ENCODE data around the gene TMIE. TPM values are rescaled to one million over a fixed set of nuclear protein-coding genes. Genes with fewer than 3 reads are reported as not detected.

Gene TMIE
- total RNA-seq, 1 experiment from 2014 or later = 1.1 TPM

GRCh38 chr3:46671541-46672348 lies 29.4 kb upstream of the TMIE start:
- intact Hi-C loops (cut with micrococcal nuclease; ENCODE audit: unreplicated experiment) (no loop called here), in situ Hi-C loops (cut with HindIII; ENCODE audit: low pct_unique_long_range_greater_than_20kb, low sequenced_read_pairs) (no loop called here)
- Histone ChIP-seq H3K27ac (ENCODE audit: low read length) (no peak overlapping the region), H3K9me3 (ENCODE audit: control insufficient read depth, insufficient read depth, low read depth, low read length) (no peaks in the 10 kb centered on the region), H3K36me3 (ENCODE audit: control insufficient read depth, insufficient read depth, low read length) (no peaks in the 10 kb centered on the region), H3K4me3 (ENCODE audit: low read depth in 2 of 2, low read length in 2 of 2) (no peak overlapping the region), H3K27me3 (ENCODE audit: control insufficient read depth, insufficient read depth, low read length) (no peaks in the 10 kb centered on the region), H3K4me1 (ENCODE audit: control insufficient read depth, insufficient read depth, low read length) (no peaks in the 10 kb centered on the region)
- BruUV-seq (replicated peaks) = no TSS peak
- no peak for TF ChIP-seq POLR2AphosphoS5 (IDR thresholded peaks at IDR 0.05; ENCODE audit: low read depth, low read length)
- TF ChIP-seq CTCF (IDR thresholded peaks at IDR 0.05) = no peak
- TF ChIP-seq TCF7L2 (IDR thresholded peaks at IDR 0.05; ENCODE audit: low read depth, low read length) = no peak
- no peak for TF ChIP-seq SIN3A (IDR thresholded peaks at IDR 0.05; ENCODE audit: borderline replicate concordance, insufficient read depth, low read depth, low read length)
- no peak for TF ChIP-seq REST (IDR thresholded peaks at IDR 0.05; ENCODE audit: insufficient read depth in 1 of 2, low read depth in 2 of 2, low read length in 1 of 2)
- POLR2A ChIA-PET = no interaction called here
- CTCF ChIA-PET = no interaction called here
- no peak for ATAC-seq
- no peak for DNase-seq (ENCODE audit: low read depth, low spot score)

DNA sequence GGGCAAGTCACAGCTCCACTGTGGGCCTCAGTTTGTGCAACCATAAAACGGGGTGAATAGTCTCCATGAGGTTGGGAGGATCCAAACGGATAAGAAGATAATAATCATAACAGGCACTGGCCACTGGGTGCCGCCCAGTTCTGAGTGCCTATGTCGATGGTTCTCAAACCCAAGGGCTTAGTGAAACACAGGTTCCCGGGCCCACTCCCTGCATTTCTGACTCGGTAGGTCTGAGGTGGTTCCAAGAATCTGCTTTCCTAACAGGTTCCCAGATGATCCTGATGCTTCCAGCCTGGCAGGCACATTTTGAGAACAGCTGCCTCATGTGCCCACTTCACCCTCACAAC lies 28.9 kb upstream of the TMIE start:
- H3K36me3 ChIP-seq (ENCODE audit: control insufficient read depth, insufficient read depth, low read length) = no peaks in the 10 kb centered on the region
- no TSS peak for BruUV-seq (replicated peaks)
- no peak for TF ChIP-seq POLR2AphosphoS5 (IDR thresholded peaks at IDR 0.05; ENCODE audit: low read depth, low read length)
- no peak for TF ChIP-seq REST (IDR thresholded peaks at IDR 0.05; ENCODE audit: insufficient read depth in 1 of 2, low read depth in 2 of 2, low read length in 1 of 2)
- TF ChIP-seq SIN3A (IDR thresholded peaks at IDR 0.05; ENCODE audit: borderline replicate concordance, insufficient read depth, low read depth, low read length) = no peak
- no peak for TF ChIP-seq TCF7L2 (IDR thresholded peaks at IDR 0.05; ENCODE audit: low read depth, low read length)
- no peak for TF ChIP-seq CTCF (IDR thresholded peaks at IDR 0.05)
- no peak overlapping the region for H3K4me3 ChIP-seq (ENCODE audit: low read depth in 2 of 2, low read length in 2 of 2)
- intact Hi-C loops (cut with micrococcal nuclease; ENCODE audit: unreplicated experiment) (no loop called here), in situ Hi-C loops (cut with HindIII; ENCODE audit: low pct_unique_long_range_greater_than_20kb, low sequenced_read_pairs) (no loop called here)
- H3K27ac ChIP-seq (ENCODE audit: low read length) = no peak overlapping the region
- ATAC-seq (no peak), DNase-seq (ENCODE audit: low read depth, low spot score) (no peak)
- H3K4me1 ChIP-seq (ENCODE audit: control insufficient read depth, insufficient read depth, low read length) = no peaks in the 10 kb centered on the region
- H3K27me3 ChIP-seq (ENCODE audit: control insufficient read depth, insufficient read depth, low read length) = no peaks in the 10 kb centered on the region
- no peaks in the 10 kb centered on the region for H3K9me3 ChIP-seq (ENCODE audit: control insufficient read depth, insufficient read depth, low read depth, low read length)
- ChIA-PET POLR2A (no interaction called here), CTCF (no interaction called here)
